Osteoblast (primary cell): Measurements from ENCODE around the gene FAM83C. TPM values are rescaled to one million over a fixed set of nuclear protein-coding genes. Genes with fewer than 3 reads are reported as not detected.

Experiments
- DNase-seq: peaks from one replicate; pipeline ENCODE4 v3.0.0; 2011; ENCODE audit warnings: low spot score, mixed read lengths; ENCODE audit not compliant: insufficient read length; ENCODE audit errors: missing footprints
- H2AFZ ChIP-seq: 2 replicates; pipeline ENCODE4 v1.6.0; 2011; ENCODE audit warnings: mild to moderate bottlenecking, low read length
- H3K27ac ChIP-seq: 2 replicates; pipeline ENCODE4 v1.5.1; 2011; ENCODE audit warnings: mild to moderate bottlenecking, low read depth, low read length, moderate library complexity
- H3K27me3 ChIP-seq: 2 replicates; pipeline ENCODE4 v1.6.0; 2012; ENCODE audit warnings: mild to moderate bottlenecking, control low read depth, inconsistent platforms, low read length, moderate library complexity; ENCODE audit not compliant: insufficient read depth
- H3K36me3 ChIP-seq: 2 replicates; pipeline ENCODE4 v1.5.1; 2011; ENCODE audit warnings: mild to moderate bottlenecking, low read length, control low read depth, moderate library complexity; ENCODE audit not compliant: insufficient read depth
- H3K4me1 ChIP-seq: 2 replicates; pipeline ENCODE4 v1.5.1; 2011; ENCODE audit warnings: mild to moderate bottlenecking, low read length, control low read depth, moderate library complexity; ENCODE audit not compliant: insufficient read depth
- H3K4me2 ChIP-seq: 2 replicates; pipeline ENCODE4 v1.6.0; 2011; ENCODE audit warnings: mild to moderate bottlenecking, low read length; ENCODE audit not compliant: insufficient read depth
- H3K4me3 ChIP-seq: fragments of 200-600 bp; sonication (generic); 3 replicates; pipeline ENCODE4 v1.5.1; 2012; ENCODE audit warnings: mild to moderate bottlenecking, low read length, inconsistent platforms; ENCODE audit not compliant: insufficient read depth
- H3K79me2 ChIP-seq: 2 replicates; pipeline ENCODE4 v1.6.0; 2012; ENCODE audit warnings: mild to moderate bottlenecking, low read length, control low read depth, inconsistent platforms; ENCODE audit not compliant: insufficient read depth
- H3K9me3 ChIP-seq: 2 replicates; pipeline ENCODE4 v1.5.1; 2011; ENCODE audit warnings: low read depth, low read length, control low read depth
- H4K20me1 ChIP-seq: 2 replicates; pipeline ENCODE4 v1.6.0; 2012; ENCODE audit warnings: mild to moderate bottlenecking, low read length, control low read depth; ENCODE audit not compliant: insufficient read depth
- CTCF ChIP-seq: IDR thresholded peaks from 2 replicates; pipeline ENCODE4 v1.5.1; 2011; ENCODE audit warnings: mild to moderate bottlenecking, low read depth, low read length, moderate library complexity; ENCODE audit errors: extremely low read depth
- total RNA-seq: library from RNA; depleted of rRNA; stranded (reverse); fragments of >200 nt; gene quantifications from 2 replicates; pipeline ENCODE4 v1.2.3, GENCODE V29; 2012

The FAM83C gene
- total RNA-seq, 1 donor: not detected

GRCh38 chr20:35238170-35238569, 54.1 kb downstream of the FAM83C start:
- H3K79me2 ChIP-seq: no peaks in the 10 kb centered on the region

GRCh38 chr20:35237486-35237885, 54.7 kb downstream of the FAM83C start:
- no peak overlapping the region for H3K4me2 ChIP-seq
- no peak overlapping the region for H3K4me3 ChIP-seq
- no peak overlapping the region for H2AFZ ChIP-seq
- H3K9me3 ChIP-seq: no peaks in the 10 kb centered on the region
- no peak overlapping the region for H3K27ac ChIP-seq
- H3K4me1 ChIP-seq: peaks cover 9% of the 10 kb centered on the region
- peaks cover 5% of the 10 kb centered on the region for H4K20me1 ChIP-seq
- no peak for DNase-seq
- no peaks in the 10 kb centered on the region for H3K27me3 ChIP-seq
- no peaks in the 10 kb centered on the region for H3K36me3 ChIP-seq
- no peaks in the 10 kb centered on the region for H3K79me2 ChIP-seq
- TF ChIP-seq CTCF: no peak

More at GRCh38 chr20:35238170-35238569, 54.1 kb downstream of the FAM83C start:
- Histone ChIP-seq H3K4me1 (peaks cover 2% of the 10 kb centered on the region), H2AFZ (no peak overlapping the region), H4K20me1 (peaks cover 5% of the 10 kb centered on the region), H3K27me3 (no peaks in the 10 kb centered on the region), H3K27ac (no peak overlapping the region), H3K4me2 (no peak overlapping the region), H3K4me3 (no peak overlapping the region), H3K36me3 (no peaks in the 10 kb centered on the region), H3K9me3 (no peaks in the 10 kb centered on the region)
- no peak for DNase-seq
- no peak for TF ChIP-seq CTCF

DNA sequence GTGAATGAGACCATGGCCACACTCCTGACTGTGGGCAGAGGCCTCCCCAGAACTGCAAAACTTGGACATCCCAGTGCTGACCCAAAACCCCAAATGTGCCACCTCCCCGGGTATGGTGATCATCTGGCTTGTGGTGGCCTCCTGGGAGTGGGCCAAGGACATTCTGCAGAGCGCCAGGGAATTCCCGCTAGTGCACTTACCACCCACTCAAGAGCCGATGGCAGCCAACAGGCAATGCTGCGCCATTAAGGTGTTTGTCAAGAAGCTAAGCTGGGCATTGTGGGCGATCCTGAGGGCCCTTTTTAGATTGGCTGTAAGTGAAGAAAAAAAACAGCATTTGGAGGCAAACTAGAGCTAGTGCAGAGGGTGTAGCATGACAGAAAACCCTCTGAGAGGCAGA, 56.3 kb downstream of the FAM83C start:
- TF ChIP-seq CTCF: no peak
- no peaks in the 10 kb centered on the region for H3K79me2 ChIP-seq
- DNase-seq: no peak
- no peaks in the 10 kb centered on the region for H3K27me3 ChIP-seq
- H3K4me3 ChIP-seq: no peak overlapping the region
- peaks cover 5% of the 10 kb centered on the region for H4K20me1 ChIP-seq
- H3K9me3 ChIP-seq: no peaks in the 10 kb centered on the region
- H3K36me3 ChIP-seq: no peaks in the 10 kb centered on the region
- H3K4me1 ChIP-seq: peaks cover 15% of the 10 kb centered on the region
- H3K4me2 ChIP-seq: no peak overlapping the region
- no peak overlapping the region for H3K27ac ChIP-seq
- H2AFZ ChIP-seq: no peak overlapping the region

Other genes starting within 250 kb of the FAM83C start
- 98.7 and 98.8 TPM in 2 replicates for gene TRPC4AP, start 199.6 kb downstream of the FAM83C start, total RNA-seq
- 32.2 and 41.8 TPM in 2 replicates for gene EDEM2, start 145.1 kb downstream of the FAM83C start, total RNA-seq
- 35.9 and 38.0 TPM in 2 replicates for gene PROCR, start 120.4 kb downstream of the FAM83C start, total RNA-seq
- 0.88 and 1.1 TPM in 2 replicates for gene MMP24, start 65.7 kb downstream of the FAM83C start, total RNA-seq
- 22.1 and 30.9 TPM in 2 replicates for gene MMP24OS, start 14.3 kb downstream of the FAM83C start, total RNA-seq
- 109 and 121 TPM in 2 replicates for gene EIF6, start 7.7 kb downstream of the FAM83C start, total RNA-seq
- 15.2 and 20.3 TPM in 2 replicates for gene UQCC1, start 119.5 kb upstream of the FAM83C start, total RNA-seq
- 37.6 and 48.9 TPM in 2 replicates for gene GDF5, start 145.8 kb upstream of the FAM83C start, total RNA-seq
- 23.3 and 23.5 TPM in 2 replicates for gene CEP250, start 163.2 kb upstream of the FAM83C start, total RNA-seq
- not detected in 2 replicates for gene C20orf173, start 237.2 kb upstream of the FAM83C start, total RNA-seq
- 475 and 538 TPM in 2 replicates for gene ERGIC3, start 249.7 kb upstream of the FAM83C start, total RNA-seq